K562 (cell line): ENCODE data around the gene ACAP2. TPM values are rescaled to one million over a fixed set of nuclear protein-coding genes. Genes with fewer than 3 reads are reported as not detected.
A peak's percentile ranks its signal among the peaks of the same experiment; 100 is the strongest.

Experiments
- ATAC-seq: fragments of 200-7000 bp; cut with Tn5 transposase; 3 replicates; pipeline ENCODE4 v1.9.1; 2020; ENCODE audit warnings: moderate library complexity
- BruUV-seq: library from RNA; stranded (reverse); fragments of 400-500 nt; replicated peaks from 2 replicates; lab custom pipeline; 2021; lab: Mats Ljungman, UMichigan
- CTCF ChIA-PET: fragments of 300-600 bp; formaldehyde crosslinking; extraction: SDS; loops from one replicate; lab custom pipeline; 2021; ENCODE audit warnings: low intra/inter-chr PET ratio; lab: Yijun Ruan, JAX
- POLR2A ChIA-PET: fragments of 300-600, 350-650 bp; sonication (Branson Sonifier 250); formaldehyde crosslinking; extraction: SDS; loops from one replicate; lab custom pipeline; 2021; ENCODE audit warnings: antibody characterized with exemption, inconsistent platforms; lab: Yijun Ruan, JAX
- DNase-seq, 4 experiments: peaks; one replicate each; pipeline versions ENCODE4 v3.0.0 to v3.0.0-alpha.2; 2011 to 2018; ENCODE audit warnings: low spot score in 3 of 4, mixed read lengths in 3 of 4; ENCODE audit errors: extremely low read depth in 1 of 4
- FAIRE-seq: peaks from 2 replicates; lab custom pipeline; 2011; peaks lifted over from hg19 to GRCh38; lab: Jason Lieb, UNC
- H2AFZ ChIP-seq: 2 replicates; pipeline ENCODE4 v1.6.0; 2011; ENCODE audit warnings: low read depth, low read length, control low read depth, inconsistent platforms
- H3K27ac ChIP-seq: fragments of 200-600 bp; 3 replicates; pipeline ENCODE4 v1.8.0; 2011; ENCODE audit warnings: low read depth, mild to moderate bottlenecking, control low read depth, inconsistent platforms, low read length, moderate library complexity, mixed read lengths; ENCODE audit errors: extremely low read depth
- H3K27me3 ChIP-seq, 2 experiments: fragments of 300-600 bp in 1 of 2; 2 replicates in 1 of 2; 3 replicates in 1 of 2; pipeline versions ENCODE4 v1.6.0 to v1.8.0; 2011; ENCODE audit warnings: inconsistent platforms in 2 of 2, low read length in 2 of 2, mild to moderate bottlenecking in 1 of 2, mixed read lengths in 1 of 2, moderate library complexity in 1 of 2; ENCODE audit not compliant: control insufficient read depth in 2 of 2, insufficient read depth in 2 of 2
- H3K36me3 ChIP-seq: fragments of 300-600 bp; 3 replicates; pipeline ENCODE4 v1.8.0; 2011; ENCODE audit warnings: mild to moderate bottlenecking, low read length, inconsistent platforms; ENCODE audit not compliant: control insufficient read depth, insufficient read depth
- H3K4me1 ChIP-seq, 2 experiments: fragments of 200-600 bp in 1 of 2; replicated peaks in 1 of 2; 2 replicates in 1 of 2; 3 replicates in 1 of 2; pipeline versions ENCODE4 v1.5.1 to v1.8.0; 2011; ENCODE audit warnings: inconsistent platforms in 2 of 2, low read length in 2 of 2, mild to moderate bottlenecking in 1 of 2, mixed read lengths in 1 of 2, moderate library complexity in 1 of 2; ENCODE audit not compliant: control insufficient read depth in 2 of 2, insufficient read depth in 2 of 2
- H3K4me2 ChIP-seq: 2 replicates; pipeline ENCODE4 v1.6.1; 2011; ENCODE audit warnings: low read length, control low read depth, inconsistent platforms, mixed read lengths; ENCODE audit not compliant: insufficient read depth
- H3K4me3 ChIP-seq: fragments of 200-600 bp; sonication (generic), shearing (Covaris generic); 2 replicates; pipeline ENCODE4 v1.5.1; 2016; ENCODE audit warnings: control low read depth, inconsistent platforms
- H3K79me2 ChIP-seq: fragments of 200-600 bp; 3 replicates; pipeline ENCODE4 v1.8.0; 2011; ENCODE audit warnings: low read length, inconsistent platforms; ENCODE audit not compliant: control insufficient read depth, insufficient read depth
- H3K9ac ChIP-seq, 2 experiments: 2 replicates each; pipeline versions ENCODE4 v1.6.0 to v1.6.1; 2011; ENCODE audit warnings: low read depth in 2 of 2, low read length in 2 of 2, control low read depth in 1 of 2, inconsistent platforms in 1 of 2, mild to moderate bottlenecking in 1 of 2, mixed read lengths in 1 of 2; ENCODE audit not compliant: insufficient read depth in 1 of 2
- H3K9me1 ChIP-seq: one replicate; pipeline ENCODE4 v1.6.0; 2011; ENCODE audit warnings: inconsistent platforms, mild to moderate bottlenecking, low read length, moderate library complexity; ENCODE audit not compliant: control insufficient read depth, insufficient read depth
- H3K9me3 ChIP-seq: replicated peaks from 2 replicates; pipeline ENCODE4 v1.5.1; 2011; ENCODE audit warnings: low read depth, low read length, inconsistent platforms; ENCODE audit not compliant: control insufficient read depth, insufficient read depth
- H4K20me1 ChIP-seq: replicated peaks from 2 replicates; pipeline ENCODE4 v1.6.1; 2011; ENCODE audit warnings: low read length, inconsistent platforms, mixed read lengths; ENCODE audit not compliant: control insufficient read depth, insufficient read depth
- BRD9 ChIP-seq: fragments of 450-650 bp; IDR thresholded peaks from 2 replicates; pipeline ENCODE4 v1.6.1; 2018; ENCODE audit warnings: low read depth; ENCODE audit not compliant: partially characterized antibody
- CBFA2T3 ChIP-seq: fragments of 450-650 bp; IDR thresholded peaks from 2 replicates; pipeline ENCODE4 v1.6.1; 2017
- CBX5 ChIP-seq: IDR thresholded peaks from 2 replicates; pipeline ENCODE4 v1.6.1; 2014; ENCODE audit warnings: low read depth, borderline replicate concordance
- FOXJ2 ChIP-seq: fragments of 200-800 bp; sonication (Bioruptor generic); IDR thresholded peaks from 2 replicates; pipeline ENCODE4 v1.6.1; 2016; ENCODE audit warnings: missing genetic modification characterization, missing compliant biosample characterization
- KDM5B ChIP-seq: fragments of 200-600 bp; sonication (generic); IDR thresholded peaks from 2 replicates; pipeline ENCODE4 v1.6.1; 2012; ENCODE audit warnings: low read depth, mild to moderate bottlenecking, moderate library complexity, low read length, control low read depth, inconsistent platforms; ENCODE audit not compliant: insufficient replicate concordance
- POLR3A ChIP-seq: IDR thresholded peaks from 2 replicates; pipeline ENCODE4 v1.6.1; 2011; ENCODE audit warnings: borderline replicate concordance, mild to moderate bottlenecking, moderate library complexity; ENCODE audit not compliant: insufficient read length, insufficient read depth; ENCODE audit errors: extremely low read depth
- SAP30 ChIP-seq: fragments of 200-600 bp; sonication (generic); IDR thresholded peaks from 2 replicates; pipeline ENCODE4 v1.6.1; 2012; ENCODE audit warnings: borderline replicate concordance, low read depth, mild to moderate bottlenecking, moderate library complexity, low read length, control low read depth, inconsistent platforms; ENCODE audit not compliant: insufficient read depth, poor library complexity, severe bottlenecking
- ZNF79 ChIP-seq: fragments of 250-450 bp; sonication (Bioruptor Pico); IDR thresholded peaks from 2 replicates; pipeline ENCODE4 v1.4.0; 2020; ENCODE audit warnings: low read depth, mild to moderate bottlenecking, moderate library complexity
- WGBS: fragments of 100-300 bp; shearing (Covaris generic); methylation state at CpG from one replicate; pipeline ENCODE4 v1.1.6; 2016; ENCODE audit warnings: low coverage, mixed read lengths; ENCODE audit not compliant: insufficient coverage; ENCODE audit errors: missing lambda C conversion rate; 5-methylcytosine and 5-hydroxymethylcytosine counted together
- in situ Hi-C: fragments of 300-500 bp; cut with MboI; formaldehyde crosslinking; loops from 4 replicates; pipeline ENCODE4 v1.15.0; 2018; ENCODE audit warnings: inconsistent platforms, mixed read lengths
- intact Hi-C: fragments of 100-400 bp; cut with micrococcal nuclease; formaldehyde crosslinking; loops from 2 replicates; pipeline ENCODE4 v1.14.2; 2022
- polyA plus RNA-seq, 8 experiments: library from polyadenylated mRNA; depleted of rRNA in 4 of 8; stranded (reverse) in 5 of 8; unstranded in 3 of 8; fragments of >200 nt; fragmentation: Nextera tagmentation in 2 of 8; fragmentation: Illumina TruSeq in 1 of 8; extraction: Ambion mirVana in 2 of 8; extraction: Trizol in 1 of 8; gene quantifications; 2 replicates each; pipeline versions ENCODE4 v1.2.1 to v1.2.3, GENCODE V29; 2011 to 2014; ENCODE audit warnings: inconsistent platforms in 1 of 8, missing spikeins in 1 of 8
- total RNA-seq, 7 experiments: library from RNA; depleted of rRNA in 6 of 7; stranded (reverse); fragments of >200 nt in 6 of 7; fragmentation: Illumina TruSeq in 2 of 7; extraction: Trizol in 2 of 7; gene quantifications; 2 replicates each; pipeline versions ENCODE4 v1.2.1 to v1.2.3, GENCODE V29; 2011 to 2021; ENCODE audit warnings: low replicate concordance in 1 of 7
- TF ChIP-seq, protein P1 (sequence below), 2 experiments: IDR thresholded peaks; 2 replicates each; pipeline ENCODE4 v1.6.1; 2011; ENCODE audit warnings: borderline replicate concordance in 1 of 2, control low read depth in 1 of 2, low read depth in 1 of 2, low read length in 1 of 2, mild to moderate bottlenecking in 1 of 2, mixed read lengths in 1 of 2, moderate library complexity in 1 of 2; ENCODE audit not compliant: insufficient read depth in 1 of 2, insufficient read length in 1 of 2, poor library complexity in 1 of 2, severe bottlenecking in 1 of 2; ENCODE audit errors: extremely low read depth in 1 of 2
- TF ChIP-seq, protein P2 (sequence below): fragments of 250-450 bp; sonication (Bioruptor Pico); IDR thresholded peaks from 2 replicates; pipeline ENCODE4 v1.8.0; 2022; ENCODE audit warnings: inconsistent platforms
- TF ChIP-seq, protein P3 (sequence below), 2 experiments: IDR thresholded peaks; 2 replicates each; pipeline ENCODE4 v1.6.1; 2012; ENCODE audit warnings: improper control_type of control experiment in 2 of 2, low read depth in 2 of 2, low read length in 2 of 2, borderline replicate concordance in 1 of 2

The ACAP2 gene
- total and polyA plus RNA-seq, 9 of the 15 experiments (the other 6 are each of a cell fraction or from before 2014, with no cell fraction given) = 10.6 to 52.7 (median 34.4) TPM

DNA sequence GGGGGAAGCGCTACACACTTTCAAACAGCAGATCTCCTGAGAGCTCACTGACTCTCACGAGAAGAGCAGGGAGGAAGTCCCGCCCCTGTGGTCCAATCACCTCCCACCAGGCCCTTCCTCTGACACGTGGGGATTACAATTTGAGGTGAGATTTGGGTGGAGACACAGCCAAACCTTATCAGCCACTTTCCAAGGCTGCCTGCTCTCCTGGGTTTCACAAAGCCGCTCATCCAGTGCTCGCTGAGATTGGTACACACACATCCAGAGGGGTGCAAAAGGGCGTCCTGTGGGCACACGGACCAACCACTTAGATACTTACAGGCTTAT, 195.0 kb downstream of the ACAP2 start (continued):
- TF ChIP-seq, protein P1, sequence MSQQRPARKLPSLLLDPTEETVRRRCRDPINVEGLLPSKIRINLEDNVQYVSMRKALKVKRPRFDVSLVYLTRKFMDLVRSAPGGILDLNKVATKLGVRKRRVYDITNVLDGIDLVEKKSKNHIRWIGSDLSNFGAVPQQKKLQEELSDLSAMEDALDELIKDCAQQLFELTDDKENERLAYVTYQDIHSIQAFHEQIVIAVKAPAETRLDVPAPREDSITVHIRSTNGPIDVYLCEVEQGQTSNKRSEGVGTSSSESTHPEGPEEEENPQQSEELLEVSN (IDR thresholded peaks at IDR 0.05; ENCODE audit: borderline replicate concordance in 1 of 2, extremely low read depth in 1 of 2, insufficient read depth in 1 of 2, insufficient read length in 1 of 2, low read depth in 1 of 2, low read length in 1 of 2, poor library complexity in 1 of 2, severe bottlenecking in 1 of 2) = peak in 1 of 2 experiments; percentile 69
- peak; percentile 8; the same call in 1 of the 2 replicates for TF ChIP-seq CBFA2T3

DNA sequence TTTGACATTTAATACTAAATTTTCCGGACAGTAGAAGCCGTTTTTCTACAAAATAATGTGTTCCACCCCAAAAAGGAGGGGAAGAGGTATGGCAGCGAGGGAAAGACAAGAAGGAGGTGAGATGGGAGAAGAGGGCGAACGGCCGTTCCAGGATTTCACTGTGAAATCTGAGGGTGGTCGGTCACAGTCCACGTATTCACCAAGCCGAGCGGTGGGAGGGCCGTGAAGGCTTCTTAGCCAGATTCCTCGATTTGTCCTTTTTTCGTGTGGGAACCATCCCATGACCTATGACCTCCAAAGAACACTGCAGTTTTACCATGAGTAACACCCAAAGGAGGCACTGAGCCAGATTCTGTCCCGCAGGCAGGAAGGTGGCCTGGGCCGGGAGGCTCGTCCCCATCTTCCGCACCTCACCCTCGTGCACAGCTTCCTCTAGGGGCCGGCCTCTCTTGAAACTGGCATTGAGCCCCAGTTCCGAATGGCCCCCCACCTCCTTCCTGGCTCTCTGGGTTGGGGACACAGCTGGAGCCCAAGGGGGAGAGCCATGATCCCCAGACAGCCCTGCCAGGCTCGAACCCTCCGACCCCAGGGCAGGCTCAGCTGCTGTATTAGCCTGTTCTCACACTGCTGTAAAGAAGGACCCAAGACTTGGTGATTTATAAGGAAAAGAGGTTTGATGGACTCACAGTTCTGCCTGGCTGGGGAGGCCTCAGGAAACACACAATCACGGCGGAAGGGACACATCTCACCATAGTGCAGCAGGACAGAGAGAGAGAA, 195.5 kb downstream of the ACAP2 start:
- WGBS = 94% methylated on average over 23 of the region's 24 CpGs
- intact Hi-C loops = no loop called here
- CTCF ChIA-PET = no interaction called here

More for the DNA sequence above, 195.5 kb downstream of the ACAP2 start:
- peaks cover 3 to 10% of the 10 kb centered on the region in 2 experiments; a peak in 2 of 5 replicates for H3K4me1 ChIP-seq
- H3K9me1 ChIP-seq = no peaks in the 10 kb centered on the region
- H3K4me2 ChIP-seq = no peak overlapping the region
- no TSS peak for BruUV-seq
- no peak overlapping the region for H3K27ac ChIP-seq
- H3K9me3 ChIP-seq = 0 out of 2 replicates have a peak, but pooled peaks cover 3% of the 10 kb centered on the region
- in situ Hi-C loops = no loop called here
- H3K4me3 ChIP-seq = no peak overlapping the region
- H3K79me2 ChIP-seq = no peaks in the 10 kb centered on the region
- DNase-seq (no peak), FAIRE-seq (no peak), ATAC-seq (no peak)
- H3K9ac ChIP-seq = no peak overlapping the region
- H4K20me1 ChIP-seq = no peaks in the 10 kb centered on the region
- no peak overlapping the region for H2AFZ ChIP-seq
- H3K27me3 ChIP-seq = no peaks in the 10 kb centered on the region
- no peaks in the 10 kb centered on the region; the same call in 2 of the 3 replicates for H3K36me3 ChIP-seq
- POLR2A ChIA-PET = no interaction called here
- TF ChIP-seq SAP30 = no peak
- TF ChIP-seq POLR3A = no peak
- no peak for TF ChIP-seq CBX5
- no peak for TF ChIP-seq BRD9
- no peak for TF ChIP-seq ZNF79 (CRISPR knock-in tag)
- TF ChIP-seq, protein P2, sequence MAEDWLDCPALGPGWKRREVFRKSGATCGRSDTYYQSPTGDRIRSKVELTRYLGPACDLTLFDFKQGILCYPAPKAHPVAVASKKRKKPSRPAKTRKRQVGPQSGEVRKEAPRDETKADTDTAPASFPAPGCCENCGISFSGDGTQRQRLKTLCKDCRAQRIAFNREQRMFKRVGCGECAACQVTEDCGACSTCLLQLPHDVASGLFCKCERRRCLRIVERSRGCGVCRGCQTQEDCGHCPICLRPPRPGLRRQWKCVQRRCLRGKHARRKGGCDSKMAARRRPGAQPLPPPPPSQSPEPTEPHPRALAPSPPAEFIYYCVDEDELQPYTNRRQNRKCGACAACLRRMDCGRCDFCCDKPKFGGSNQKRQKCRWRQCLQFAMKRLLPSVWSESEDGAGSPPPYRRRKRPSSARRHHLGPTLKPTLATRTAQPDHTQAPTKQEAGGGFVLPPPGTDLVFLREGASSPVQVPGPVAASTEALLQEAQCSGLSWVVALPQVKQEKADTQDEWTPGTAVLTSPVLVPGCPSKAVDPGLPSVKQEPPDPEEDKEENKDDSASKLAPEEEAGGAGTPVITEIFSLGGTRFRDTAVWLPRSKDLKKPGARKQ (CRISPR knock-in tag) = no peak
- no peak for TF ChIP-seq FOXJ2
- no peak for TF ChIP-seq KDM5B
- TF ChIP-seq, protein P3, sequence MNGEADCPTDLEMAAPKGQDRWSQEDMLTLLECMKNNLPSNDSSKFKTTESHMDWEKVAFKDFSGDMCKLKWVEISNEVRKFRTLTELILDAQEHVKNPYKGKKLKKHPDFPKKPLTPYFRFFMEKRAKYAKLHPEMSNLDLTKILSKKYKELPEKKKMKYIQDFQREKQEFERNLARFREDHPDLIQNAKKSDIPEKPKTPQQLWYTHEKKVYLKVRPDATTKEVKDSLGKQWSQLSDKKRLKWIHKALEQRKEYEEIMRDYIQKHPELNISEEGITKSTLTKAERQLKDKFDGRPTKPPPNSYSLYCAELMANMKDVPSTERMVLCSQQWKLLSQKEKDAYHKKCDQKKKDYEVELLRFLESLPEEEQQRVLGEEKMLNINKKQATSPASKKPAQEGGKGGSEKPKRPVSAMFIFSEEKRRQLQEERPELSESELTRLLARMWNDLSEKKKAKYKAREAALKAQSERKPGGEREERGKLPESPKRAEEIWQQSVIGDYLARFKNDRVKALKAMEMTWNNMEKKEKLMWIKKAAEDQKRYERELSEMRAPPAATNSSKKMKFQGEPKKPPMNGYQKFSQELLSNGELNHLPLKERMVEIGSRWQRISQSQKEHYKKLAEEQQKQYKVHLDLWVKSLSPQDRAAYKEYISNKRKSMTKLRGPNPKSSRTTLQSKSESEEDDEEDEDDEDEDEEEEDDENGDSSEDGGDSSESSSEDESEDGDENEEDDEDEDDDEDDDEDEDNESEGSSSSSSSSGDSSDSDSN (IDR thresholded peaks at IDR 0.05; ENCODE audit: borderline replicate concordance in 1 of 2, low read depth in 2 of 2, low read length in 2 of 2) = no peak
